Measurements from ENCODE around the gene MPP2.

Gene MPP2

GRCh38 chr17:43830510-43831140, 76.7 kb downstream of the MPP2 start:
- H3K4me1 ChIP-seq (ENCODE audit: control extremely low read depth in 1 of 4, control insufficient read depth in 4 of 4, insufficient read depth in 4 of 4, low read length in 3 of 4) = peaks cover 0 to 26% (median 14%) of the 10 kb centered on the region in 4 experiments
- no peak overlapping the region for H3K4me3 ChIP-seq (ENCODE audit: control insufficient read depth in 1 of 7, extremely low read depth in 1 of 7, insufficient read depth in 4 of 7, low read depth in 2 of 7, low read length in 6 of 7)
- DNase-seq = no peak
- WGBS (ENCODE audit: insufficient coverage) = 90% methylated on average over 7 of the region's 7 CpGs
- no peaks in the 10 kb centered on the region for H3K9me3 ChIP-seq (ENCODE audit: control extremely low read depth in 1 of 5, control insufficient read depth in 4 of 5, insufficient read depth in 2 of 5, low read depth in 1 of 5, low read length in 4 of 5)
- peaks cover 0 to 2% (median 0%) of the 10 kb centered on the region in 5 experiments for H3K27me3 ChIP-seq (replicated peaks in 2 of 5; ENCODE audit: control insufficient read depth in 4 of 5, insufficient read depth in 5 of 5, low read length in 4 of 5)
- no peak overlapping the region for H3K27ac ChIP-seq (ENCODE audit: insufficient read depth in 1 of 2, low read depth in 1 of 2, low read length in 2 of 2, poor library complexity in 1 of 2, severe bottlenecking in 2 of 2)
- H3K36me3 ChIP-seq (ENCODE audit: control insufficient read depth in 4 of 4, insufficient read depth in 4 of 4, low read length in 3 of 4) = peaks cover 0 to 22% (median 8%) of the 10 kb centered on the region in 4 experiments
- ChIA-PET CTCF (interaction anchor here (1.0 to 1.6 kb wide), 4 partner anchors 8 to 63 kb away, joined by 3 to 4 read pairs (median 4); no protein-coding TSS in a partner anchor), POLR2A (interaction anchor here (0.6 kb wide), 1 partner anchor 11 kb away, joined by 4 read pairs; no protein-coding TSS in a partner anchor)

GRCh38 chr17:43829738-43830137, 77.6 kb downstream of the MPP2 start:
- 97% methylated on average over 14 of the region's 14 CpGs for WGBS (ENCODE audit: insufficient coverage)
- ChIA-PET CTCF (interaction anchor here (1.0 to 1.6 kb wide), 4 partner anchors 12 to 62 kb away, joined by 3 to 4 read pairs (median 4); no protein-coding TSS in a partner anchor), POLR2A (no interaction called here)
- H3K27ac ChIP-seq (ENCODE audit: insufficient read depth in 1 of 2, low read depth in 1 of 2, low read length in 2 of 2, poor library complexity in 1 of 2, severe bottlenecking in 2 of 2) = no peak overlapping the region
- peaks cover 0 to 2% (median 0%) of the 10 kb centered on the region in 5 experiments for H3K27me3 ChIP-seq (replicated peaks in 2 of 5; ENCODE audit: control insufficient read depth in 4 of 5, insufficient read depth in 5 of 5, low read length in 4 of 5)
- H3K4me1 ChIP-seq (ENCODE audit: control extremely low read depth in 1 of 4, control insufficient read depth in 4 of 4, insufficient read depth in 4 of 4, low read length in 3 of 4) = peaks cover 0 to 26% (median 14%) of the 10 kb centered on the region in 4 experiments
- peaks cover 0 to 29% (median 9%) of the 10 kb centered on the region in 4 experiments for H3K36me3 ChIP-seq (ENCODE audit: control insufficient read depth in 4 of 4, insufficient read depth in 4 of 4, low read length in 3 of 4)
- no peak for DNase-seq
- no peak overlapping the region for H3K4me3 ChIP-seq (ENCODE audit: control insufficient read depth in 1 of 7, extremely low read depth in 1 of 7, insufficient read depth in 4 of 7, low read depth in 2 of 7, low read length in 6 of 7)
- no peaks in the 10 kb centered on the region for H3K9me3 ChIP-seq (ENCODE audit: control extremely low read depth in 1 of 5, control insufficient read depth in 4 of 5, insufficient read depth in 2 of 5, low read depth in 1 of 5, low read length in 4 of 5)

- ChIA-PET CTCF (no interaction called here), POLR2A (no interaction called here)
- Histone ChIP-seq H3K4me1 (ENCODE audit: control extremely low read depth in 1 of 4, control insufficient read depth in 4 of 4, insufficient read depth in 4 of 4, low read length in 3 of 4) (peaks cover 0 to 14% (median 6%) of the 10 kb centered on the region in 4 experiments), H3K9me3 (ENCODE audit: control extremely low read depth in 1 of 5, control insufficient read depth in 4 of 5, insufficient read depth in 2 of 5, low read depth in 1 of 5, low read length in 4 of 5) (no peaks in the 10 kb centered on the region), H3K4me3 (ENCODE audit: control insufficient read depth in 1 of 7, extremely low read depth in 1 of 7, insufficient read depth in 4 of 7, low read depth in 2 of 7, low read length in 6 of 7) (no peak overlapping the region), H3K27me3 (replicated peaks in 2 of 5; ENCODE audit: control insufficient read depth in 4 of 5, insufficient read depth in 5 of 5, low read length in 4 of 5) (no peaks in the 10 kb centered on the region), H3K27ac (ENCODE audit: insufficient read depth in 1 of 2, low read depth in 1 of 2, low read length in 2 of 2, poor library complexity in 1 of 2, severe bottlenecking in 2 of 2) (no peak overlapping the region), H3K36me3 (ENCODE audit: control insufficient read depth in 4 of 4, insufficient read depth in 4 of 4, low read length in 3 of 4) (peaks cover 2 to 38% (median 11%) of the 10 kb centered on the region in 4 experiments)
- no peak for DNase-seq
- WGBS (ENCODE audit: insufficient coverage) = 96% methylated on average over 9 of the region's 9 CpGs
Observed at GRCh38 chr17:43827596-43827995, 79.7 kb downstream of the MPP2 start.

- CTCF ChIA-PET = interaction anchor here (1.3 to 1.9 kb wide), 3 partner anchors 8 to 82 kb away, joined by 4 read pairs; no protein-coding TSS in a partner anchor
- WGBS (ENCODE audit: insufficient coverage) = 90% methylated on average over 6 of the region's 7 CpGs
- Histone ChIP-seq H3K27me3 (replicated peaks in 2 of 5; ENCODE audit: control insufficient read depth in 4 of 5, insufficient read depth in 5 of 5, low read length in 4 of 5) (no peaks in the 10 kb centered on the region), H3K9me3 (ENCODE audit: control extremely low read depth in 1 of 5, control insufficient read depth in 4 of 5, insufficient read depth in 2 of 5, low read depth in 1 of 5, low read length in 4 of 5) (no peaks in the 10 kb centered on the region), H3K4me3 (ENCODE audit: control insufficient read depth in 1 of 7, extremely low read depth in 1 of 7, insufficient read depth in 4 of 7, low read depth in 2 of 7, low read length in 6 of 7) (no peak overlapping the region), H3K27ac (ENCODE audit: insufficient read depth in 1 of 2, low read depth in 1 of 2, low read length in 2 of 2, poor library complexity in 1 of 2, severe bottlenecking in 2 of 2) (no peak overlapping the region), H3K36me3 (ENCODE audit: control insufficient read depth in 4 of 4, insufficient read depth in 4 of 4, low read length in 3 of 4) (peaks cover 2 to 40% (median 11%) of the 10 kb centered on the region in 4 experiments), H3K4me1 (ENCODE audit: control extremely low read depth in 1 of 4, control insufficient read depth in 4 of 4, insufficient read depth in 4 of 4, low read length in 3 of 4) (peaks cover 0 to under 1% (median 0%) of the 10 kb centered on the region in 4 experiments)
- DNase-seq = no peak
- POLR2A ChIA-PET = no interaction called here
Observed at GRCh38 chr17:43826206-43826605, 81.1 kb downstream of the MPP2 start.

- H3K36me3 ChIP-seq (ENCODE audit: control insufficient read depth in 4 of 4, insufficient read depth in 4 of 4, low read length in 3 of 4) = peaks cover 2 to 36% (median 10%) of the 10 kb centered on the region in 4 experiments
- no peak overlapping the region for H3K4me3 ChIP-seq (ENCODE audit: control insufficient read depth in 1 of 7, extremely low read depth in 1 of 7, insufficient read depth in 4 of 7, low read depth in 2 of 7, low read length in 6 of 7)
- H3K9me3 ChIP-seq (ENCODE audit: control extremely low read depth in 1 of 5, control insufficient read depth in 4 of 5, insufficient read depth in 2 of 5, low read depth in 1 of 5, low read length in 4 of 5) = no peaks in the 10 kb centered on the region
- no peaks in the 10 kb centered on the region for H3K4me1 ChIP-seq (ENCODE audit: control extremely low read depth in 1 of 4, control insufficient read depth in 4 of 4, insufficient read depth in 4 of 4, low read length in 3 of 4)
- 96% methylated on average over 11 of the region's 12 CpGs for WGBS (ENCODE audit: insufficient coverage)
- DNase-seq = no peak
- ChIA-PET POLR2A (no interaction called here), CTCF (interaction anchor here (1.3 to 1.9 kb wide), 3 partner anchors 8 to 81 kb away, joined by 4 read pairs; no protein-coding TSS in a partner anchor)
- no peak overlapping the region for H3K27ac ChIP-seq (ENCODE audit: insufficient read depth in 1 of 2, low read depth in 1 of 2, low read length in 2 of 2, poor library complexity in 1 of 2, severe bottlenecking in 2 of 2)
- H3K27me3 ChIP-seq (replicated peaks in 2 of 5; ENCODE audit: control insufficient read depth in 4 of 5, insufficient read depth in 5 of 5, low read length in 4 of 5) = no peaks in the 10 kb centered on the region
Observed at GRCh38 chr17:43825567-43825966, 81.8 kb downstream of the MPP2 start.

Data from common myeloid progenitor, CD34-positive (primary cell).